Peyer's patch (tissue), 4 donors: Measurements from ENCODE around the gene ZNF608. TPM values are rescaled to one million over a fixed set of nuclear protein-coding genes. Genes with fewer than 3 reads are reported as not detected.
A peak's percentile ranks its signal among the peaks of the same experiment; 100 is the strongest.

Experiments
- DNase-seq, 3 donors: peaks; one replicate each; pipeline ENCODE4 v3.0.0-alpha.2; 2017 to 2019
- H3K27ac ChIP-seq, 4 donors: fragments of 200-600 bp; sonication (generic); one replicate each; pipeline ENCODE4 v1.5.1; 2016 to 2019
- H3K27me3 ChIP-seq, 2 donors: fragments of 200-600 bp; sonication (generic); one replicate each; pipeline ENCODE4 v1.5.1; 2019
- H3K36me3 ChIP-seq, 3 donors: fragments of 200-600 bp; sonication (generic); one replicate each; pipeline ENCODE4 v1.5.1; 2016 to 2019
- H3K4me1 ChIP-seq, 4 donors: fragments of 200-600 bp; sonication (generic); one replicate each; pipeline ENCODE4 v1.5.1; 2016 to 2019
- H3K4me3 ChIP-seq, 4 donors: fragments of 200-600 bp; sonication (generic); 1 replicate in 3 of 4; 2 replicates in 1 of 4; pipeline ENCODE4 v1.5.1; 2016 to 2019; ENCODE audit warnings: mild to moderate bottlenecking in 1 of 4
- H3K9me3 ChIP-seq, 4 donors: fragments of 200-600 bp; sonication (generic); one replicate each; pipeline ENCODE4 v1.5.1; 2016 to 2019; ENCODE audit warnings: mild to moderate bottlenecking in 1 of 4
- POLR2A ChIP-seq, 2 donors: fragments of 450-650 bp; IDR thresholded peaks; one replicate each; pipeline ENCODE4 v1.5.1; 2017; ENCODE audit warnings: antibody characterized with exemption in 2 of 2, mild to moderate bottlenecking in 2 of 2, moderate library complexity in 2 of 2
- total RNA-seq, 4 donors: library from RNA; depleted of rRNA; stranded (reverse); fragments of >200 nt; gene quantifications; one replicate each; pipeline ENCODE4 v1.1.0, GENCODE V29; 2016
- TF ChIP-seq, protein P1 (sequence below), 6 experiments: fragments of 450-650 bp in 4 of 6; fragments of 200-600 bp in 2 of 6; sonication (generic) in 1 of 6; IDR thresholded peaks; one replicate each; pipeline ENCODE4 v1.5.1; 2017 to 2019; ENCODE audit warnings: antibody characterized with exemption in 6 of 6, mild to moderate bottlenecking in 3 of 6, moderate library complexity in 1 of 6

ZNF608 gene
- total RNA-seq, 4 donors from 2014 or later, result 19.8 to 85.8 (median 35.3) TPM

DNA sequence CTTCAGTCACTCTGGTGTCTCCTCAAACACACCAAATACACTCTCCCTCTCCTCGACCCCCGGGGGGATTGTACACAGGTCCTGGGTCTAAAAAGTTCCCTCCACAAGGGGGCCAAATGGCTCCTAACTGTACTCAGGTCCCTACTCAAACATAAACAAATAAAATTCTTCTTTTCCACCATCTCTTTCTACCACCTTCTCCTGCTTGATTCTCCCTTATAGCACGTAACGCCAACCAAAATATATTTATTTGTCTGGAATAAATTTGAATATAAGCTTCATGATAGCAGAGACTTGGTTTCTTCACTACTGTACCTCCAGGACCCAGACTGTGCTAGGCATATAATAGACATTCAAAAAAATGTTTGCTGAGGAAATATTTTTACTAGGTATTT, 21.4 kb downstream of the ZNF608 start:
- TF ChIP-seq POLR2A (IDR thresholded peaks at IDR 0.05), result no peak
- TF ChIP-seq, protein P1, sequence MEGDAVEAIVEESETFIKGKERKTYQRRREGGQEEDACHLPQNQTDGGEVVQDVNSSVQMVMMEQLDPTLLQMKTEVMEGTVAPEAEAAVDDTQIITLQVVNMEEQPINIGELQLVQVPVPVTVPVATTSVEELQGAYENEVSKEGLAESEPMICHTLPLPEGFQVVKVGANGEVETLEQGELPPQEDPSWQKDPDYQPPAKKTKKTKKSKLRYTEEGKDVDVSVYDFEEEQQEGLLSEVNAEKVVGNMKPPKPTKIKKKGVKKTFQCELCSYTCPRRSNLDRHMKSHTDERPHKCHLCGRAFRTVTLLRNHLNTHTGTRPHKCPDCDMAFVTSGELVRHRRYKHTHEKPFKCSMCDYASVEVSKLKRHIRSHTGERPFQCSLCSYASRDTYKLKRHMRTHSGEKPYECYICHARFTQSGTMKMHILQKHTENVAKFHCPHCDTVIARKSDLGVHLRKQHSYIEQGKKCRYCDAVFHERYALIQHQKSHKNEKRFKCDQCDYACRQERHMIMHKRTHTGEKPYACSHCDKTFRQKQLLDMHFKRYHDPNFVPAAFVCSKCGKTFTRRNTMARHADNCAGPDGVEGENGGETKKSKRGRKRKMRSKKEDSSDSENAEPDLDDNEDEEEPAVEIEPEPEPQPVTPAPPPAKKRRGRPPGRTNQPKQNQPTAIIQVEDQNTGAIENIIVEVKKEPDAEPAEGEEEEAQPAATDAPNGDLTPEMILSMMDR (IDR thresholded peaks at IDR 0.05), result no peak
- no peaks in the 10 kb centered on the region for H3K36me3 ChIP-seq
- DNase-seq, result no peak
- no peaks in the 10 kb centered on the region for H3K9me3 ChIP-seq
- no peaks in the 10 kb centered on the region for H3K27me3 ChIP-seq
- no peak overlapping the region for H3K27ac ChIP-seq
- H3K4me3 ChIP-seq, result no peak overlapping the region
- H3K4me1 ChIP-seq, result no peaks in the 10 kb centered on the region

DNA sequence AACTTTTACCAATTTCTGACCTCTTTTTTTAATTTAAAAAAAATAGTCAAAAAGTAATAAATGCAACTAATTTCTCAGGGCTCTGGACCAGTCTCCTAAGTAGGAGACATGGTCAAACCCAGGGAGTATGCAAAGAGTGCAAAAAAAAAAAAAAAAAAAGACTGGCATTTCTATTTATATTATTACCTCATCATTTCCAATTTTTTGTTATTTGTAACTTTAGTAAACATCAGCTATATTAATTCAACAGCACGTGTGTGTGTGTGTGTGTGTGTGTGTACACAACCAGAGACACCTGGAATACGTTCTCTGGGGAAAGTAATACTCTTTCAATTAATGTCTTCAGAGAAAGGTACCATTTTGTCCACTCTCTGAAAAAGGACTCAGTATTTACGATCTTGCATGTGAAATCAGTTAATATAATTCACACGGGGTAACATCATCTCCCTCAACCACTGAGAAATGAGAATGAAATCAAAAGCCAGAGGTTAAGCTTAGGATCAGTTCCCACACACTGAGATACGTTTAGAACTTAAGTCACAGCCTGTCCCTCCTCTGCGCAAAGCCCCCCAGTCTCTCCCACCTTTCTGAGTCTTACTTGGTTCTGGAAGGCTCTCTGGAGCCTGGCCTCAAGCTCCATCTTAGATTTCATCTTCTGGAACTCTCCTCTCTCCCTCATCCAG, 21.9 kb downstream of the ZNF608 start:
- no peak for DNase-seq
- H3K27me3 ChIP-seq, result no peaks in the 10 kb centered on the region
- TF ChIP-seq, protein P1 (IDR thresholded peaks at IDR 0.05), result no peak
- no peak for TF ChIP-seq POLR2A (IDR thresholded peaks at IDR 0.05)
- H3K27ac ChIP-seq, result no peak overlapping the region
- no peaks in the 10 kb centered on the region for H3K9me3 ChIP-seq
- H3K4me3 ChIP-seq, result no peak overlapping the region
- H3K4me1 ChIP-seq, result peaks cover 0 to 5% (median 0%) of the 10 kb centered on the region in 4 donors
- no peaks in the 10 kb centered on the region for H3K36me3 ChIP-seq

DNA sequence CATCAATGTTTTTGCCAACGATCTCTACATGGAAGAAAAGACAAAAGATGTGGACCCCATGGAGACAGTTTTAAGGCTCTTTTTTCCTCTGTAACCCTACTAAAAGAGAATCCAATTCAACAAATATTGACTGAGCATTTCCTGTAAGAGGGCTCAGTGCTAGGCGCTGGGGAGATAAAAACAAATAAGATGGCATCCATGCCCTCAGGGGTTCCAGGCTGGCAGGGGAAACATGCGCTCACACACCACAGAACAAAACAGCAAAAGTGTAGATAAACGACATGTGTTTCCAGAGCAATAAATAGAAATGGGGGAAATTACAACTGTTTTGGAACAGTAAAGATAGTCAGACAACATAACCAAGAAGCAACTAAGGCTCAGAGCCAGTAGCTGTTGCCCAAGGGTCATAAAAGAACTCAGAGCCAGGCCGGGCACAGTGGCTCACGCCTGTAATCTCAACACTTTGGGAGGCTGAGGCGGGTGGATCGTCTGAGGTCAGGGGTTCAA, 25.2 kb downstream of the ZNF608 start:
- Histone ChIP-seq H3K36me3 (no peaks in the 10 kb centered on the region), H3K4me1 (peaks cover 0 to 25% (median 0%) of the 10 kb centered on the region in 4 donors), H3K4me3 (no peak overlapping the region), H3K9me3 (no peaks in the 10 kb centered on the region), H3K27ac (no peak overlapping the region), H3K27me3 (no peaks in the 10 kb centered on the region)
- DNase-seq, result no peak
- no peak for TF ChIP-seq POLR2A (IDR thresholded peaks at IDR 0.05)
- TF ChIP-seq, protein P1 (IDR thresholded peaks at IDR 0.05), result no peak

DNA sequence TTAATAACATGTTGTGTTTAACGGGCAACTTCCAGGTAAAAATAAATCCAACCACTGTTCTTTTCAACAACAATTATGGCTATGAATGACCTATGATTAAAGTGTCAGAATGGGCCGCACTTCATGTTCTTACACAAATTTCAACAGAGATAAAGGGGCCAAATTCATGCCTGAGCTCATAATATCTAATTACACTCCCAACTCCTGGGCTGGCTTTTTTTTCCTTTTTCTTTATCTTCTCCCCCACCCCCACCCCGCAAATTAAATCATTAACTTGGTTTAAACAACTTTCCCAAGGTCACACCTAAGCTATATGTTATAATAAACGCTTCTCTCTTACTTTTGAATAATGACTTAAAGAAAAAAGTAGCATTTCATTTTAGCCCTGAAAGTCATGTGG, 25.8 kb downstream of the ZNF608 start:
- peaks cover 0 to 25% (median 0%) of the 10 kb centered on the region in 4 donors for H3K4me1 ChIP-seq
- no peaks in the 10 kb centered on the region for H3K9me3 ChIP-seq
- DNase-seq, result no peak

DNA sequence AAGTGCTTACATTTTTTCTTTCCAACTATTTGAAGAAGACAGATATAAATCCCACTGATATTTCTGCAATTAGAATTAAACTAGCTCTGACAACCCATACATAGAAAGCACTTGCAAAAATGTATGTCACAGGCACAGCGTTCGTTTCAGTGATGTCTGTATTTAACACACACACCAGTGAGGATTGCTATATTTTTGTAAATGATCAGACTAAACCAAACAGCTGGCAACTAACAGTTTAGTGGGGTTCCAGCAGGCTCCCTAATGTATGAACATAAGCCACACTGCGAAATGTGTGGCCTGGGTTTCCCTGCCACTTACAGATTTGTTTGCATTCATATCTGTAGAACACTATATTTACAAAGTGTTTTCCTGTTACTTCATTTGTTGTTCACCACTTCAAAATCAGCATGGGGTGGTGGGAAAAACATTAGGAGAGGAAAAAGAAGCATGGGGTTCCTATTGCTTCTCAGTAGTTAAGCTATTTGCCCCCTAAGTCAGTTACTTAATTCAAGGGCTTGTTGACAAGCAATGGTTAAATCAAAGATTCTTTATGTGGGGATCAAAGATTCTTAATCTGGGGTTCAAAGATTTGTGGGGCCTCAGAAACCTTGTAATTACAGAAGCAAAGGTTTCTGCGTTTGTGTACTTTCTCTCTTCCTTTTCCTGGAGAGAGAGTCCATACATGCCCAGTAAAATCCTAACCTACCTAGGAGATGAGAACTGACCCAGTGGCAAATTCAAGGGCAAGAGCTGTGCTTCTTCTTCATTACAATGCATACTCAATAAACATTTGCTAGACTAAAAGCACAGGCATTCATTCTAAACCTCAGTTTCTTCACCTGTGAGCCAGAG, 27.1 kb downstream of the ZNF608 start:
- H3K27ac ChIP-seq, result peak overlapping the region in 2 of 4 donors; percentile 9 to 14
- no peak for TF ChIP-seq POLR2A (IDR thresholded peaks at IDR 0.05)
- TF ChIP-seq, protein P1 (IDR thresholded peaks at IDR 0.05), result no peak
- H3K4me1 ChIP-seq, result peaks cover 0 to 25% (median 0%) of the 10 kb centered on the region in 4 donors
- no peaks in the 10 kb centered on the region for H3K27me3 ChIP-seq
- no peaks in the 10 kb centered on the region for H3K36me3 ChIP-seq
- no peak overlapping the region for H3K4me3 ChIP-seq
- DNase-seq, result no peak
- H3K9me3 ChIP-seq, result no peaks in the 10 kb centered on the region

More for the DNA sequence above, 25.8 kb downstream of the ZNF608 start:
- Histone ChIP-seq H3K4me3 (no peak overlapping the region), H3K36me3 (no peaks in the 10 kb centered on the region), H3K27me3 (no peaks in the 10 kb centered on the region), H3K27ac (no peak overlapping the region)
- TF ChIP-seq POLR2A (IDR thresholded peaks at IDR 0.05), result no peak
- TF ChIP-seq, protein P1 (IDR thresholded peaks at IDR 0.05), result no peak
